HG03575 (cell line): Measurements from ENCODE around the gene FRMD5.
"Not testable (repeated sequence)": the region's sequence is repeated elsewhere in the genome, so short reads cannot be mapped to it uniquely, and the experiment has no call there.

Source experiments
- ATAC-seq: cut with Tn5 transposase; IDR thresholded peaks from one replicate; pipeline ENCODE4 v1.9.1; 2021; ENCODE audit not compliant: unreplicated experiment, insufficient number of reproducible peaks, low FRiP score; ENCODE audit errors: extremely low read depth

The FRMD5 gene

DNA sequence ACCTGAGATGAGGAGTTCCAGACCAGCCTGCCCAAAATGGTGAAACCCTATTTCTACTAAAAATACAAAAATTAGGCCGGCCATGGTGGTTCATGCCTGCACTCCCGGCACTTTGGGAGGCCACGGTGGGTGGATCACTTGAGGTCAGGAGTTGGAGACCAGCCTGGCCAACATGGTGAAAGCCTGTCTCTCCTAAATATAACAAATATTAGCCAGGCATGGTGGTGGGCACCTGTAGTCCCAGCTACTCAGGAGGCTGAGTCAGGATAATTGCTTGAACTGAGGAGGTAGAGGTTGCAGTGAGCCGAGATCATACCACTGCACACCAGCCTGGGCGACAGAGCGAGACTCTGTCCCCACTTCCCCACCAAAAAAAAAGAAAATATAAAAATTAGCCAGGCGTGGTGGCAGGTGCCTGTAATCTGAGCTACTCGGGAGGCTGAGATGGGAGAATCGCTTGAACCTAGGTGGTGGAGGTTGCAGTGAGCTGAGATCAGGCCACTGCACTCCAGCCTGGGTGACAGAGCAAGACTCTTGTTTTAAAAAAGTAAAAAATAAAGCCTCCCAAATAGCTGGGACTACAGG, 364.3 kb downstream of the FRMD5 start:
- ATAC-seq: not testable (repeated sequence)

- ATAC-seq: not testable (repeated sequence)
These were observed 365.0 kb downstream of the FRMD5 start for GRCh38 chr15:43829951-43830540.

DNA sequence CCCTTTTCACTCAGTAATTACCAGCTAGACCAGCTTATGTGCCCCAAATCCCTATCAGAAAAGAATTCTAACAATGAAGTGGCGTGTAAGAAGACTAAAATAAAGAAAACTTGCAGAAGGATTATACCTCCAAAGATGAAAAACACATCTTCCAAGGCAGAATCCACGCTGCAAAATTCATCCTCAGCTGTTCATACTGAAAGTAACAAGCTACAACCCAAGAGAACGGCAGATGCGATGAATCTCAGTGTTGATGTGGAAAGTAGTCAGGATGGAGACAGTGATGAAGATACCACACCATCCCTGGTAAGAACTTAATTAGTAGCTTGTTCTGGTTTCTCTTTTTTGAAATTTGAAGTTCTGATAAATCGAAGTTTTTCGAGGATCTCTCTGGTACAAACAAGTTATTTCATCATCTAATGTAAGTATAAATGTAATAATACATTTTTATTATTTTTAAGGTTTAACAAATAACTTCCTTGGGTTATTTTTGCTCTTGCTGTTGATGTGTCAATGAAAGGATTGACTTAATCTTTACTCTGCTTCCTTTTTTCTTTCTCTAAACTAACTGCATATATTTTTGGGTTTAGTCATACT, 366.9 kb downstream of the FRMD5 start:
- ATAC-seq: no peak

DNA sequence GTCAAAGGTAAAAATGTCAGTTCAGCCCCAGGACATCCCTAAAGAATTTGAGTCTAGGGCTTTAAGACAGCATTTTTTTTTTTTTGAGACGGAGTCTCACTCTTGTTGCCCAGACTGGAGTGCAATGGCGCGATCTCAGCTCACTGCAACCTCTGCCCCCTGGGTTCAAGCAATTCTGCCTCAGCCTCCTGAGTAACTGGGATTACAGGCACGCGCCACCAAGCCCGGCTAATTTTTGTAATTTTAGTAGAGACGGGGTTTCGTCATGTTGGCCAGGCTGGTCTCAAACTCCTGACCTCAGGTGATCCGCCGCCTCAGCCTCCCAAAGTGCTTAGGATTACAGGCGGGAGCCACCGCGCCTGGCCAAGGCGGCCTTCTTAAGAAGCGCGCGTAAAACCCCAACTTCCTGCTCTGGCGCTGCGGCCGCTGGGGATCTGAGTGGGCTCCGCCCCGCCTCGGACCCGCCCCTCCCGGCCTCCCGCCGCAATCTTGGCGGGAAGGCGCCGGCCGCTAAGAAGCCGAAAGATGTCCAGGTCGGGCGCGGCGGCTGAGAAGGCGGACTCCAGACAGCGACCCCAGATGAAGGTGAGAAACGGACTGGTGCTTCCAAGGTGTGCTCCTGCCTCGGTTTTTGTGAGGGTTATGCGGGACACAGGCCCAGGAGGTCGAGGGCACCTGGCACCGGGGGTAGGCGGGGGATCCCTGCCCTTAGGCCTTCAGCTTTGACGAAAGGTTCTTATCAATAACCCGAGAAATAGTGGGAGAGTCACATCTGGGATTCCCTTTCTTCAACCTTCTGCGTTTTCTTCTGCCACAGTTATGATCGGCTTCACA, 368.3 kb downstream of the FRMD5 start, which contains the start of gene WDR76:
TSS of gene WDR76 (plus strand) at position 495 of the 834 bp plus-strand sequence. CDS start at position 526, 31 bp downstream.
- no peak for ATAC-seq

DNA sequence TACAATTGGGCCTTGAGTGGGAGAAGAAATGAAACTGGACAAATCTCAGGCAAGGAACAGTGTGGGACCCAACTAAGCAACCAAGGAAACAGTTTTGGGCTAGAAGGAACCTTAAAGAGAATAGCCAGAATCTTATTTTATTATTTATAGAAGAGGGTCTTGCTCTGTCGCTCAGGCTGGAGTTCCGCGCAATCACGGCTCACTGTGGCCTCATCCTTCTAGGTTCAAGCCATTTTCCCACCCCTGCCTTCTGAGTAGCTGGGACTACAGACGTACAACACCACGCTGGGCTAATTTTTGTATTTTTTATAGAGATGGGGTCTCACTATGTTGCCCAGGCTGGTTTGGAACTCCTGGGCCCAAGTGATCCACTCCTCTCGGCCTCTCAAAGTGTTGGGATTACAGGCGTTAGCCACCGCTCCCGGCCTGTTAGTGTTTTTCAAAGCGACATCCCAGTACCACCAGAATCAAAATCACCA, 369.0 kb downstream of the FRMD5 start:
- ATAC-seq: no peak

- ATAC-seq: not testable (repeated sequence)
These were observed 369.8 kb downstream of the FRMD5 start for GRCh38 chr15:43825305-43825704.

DNA sequence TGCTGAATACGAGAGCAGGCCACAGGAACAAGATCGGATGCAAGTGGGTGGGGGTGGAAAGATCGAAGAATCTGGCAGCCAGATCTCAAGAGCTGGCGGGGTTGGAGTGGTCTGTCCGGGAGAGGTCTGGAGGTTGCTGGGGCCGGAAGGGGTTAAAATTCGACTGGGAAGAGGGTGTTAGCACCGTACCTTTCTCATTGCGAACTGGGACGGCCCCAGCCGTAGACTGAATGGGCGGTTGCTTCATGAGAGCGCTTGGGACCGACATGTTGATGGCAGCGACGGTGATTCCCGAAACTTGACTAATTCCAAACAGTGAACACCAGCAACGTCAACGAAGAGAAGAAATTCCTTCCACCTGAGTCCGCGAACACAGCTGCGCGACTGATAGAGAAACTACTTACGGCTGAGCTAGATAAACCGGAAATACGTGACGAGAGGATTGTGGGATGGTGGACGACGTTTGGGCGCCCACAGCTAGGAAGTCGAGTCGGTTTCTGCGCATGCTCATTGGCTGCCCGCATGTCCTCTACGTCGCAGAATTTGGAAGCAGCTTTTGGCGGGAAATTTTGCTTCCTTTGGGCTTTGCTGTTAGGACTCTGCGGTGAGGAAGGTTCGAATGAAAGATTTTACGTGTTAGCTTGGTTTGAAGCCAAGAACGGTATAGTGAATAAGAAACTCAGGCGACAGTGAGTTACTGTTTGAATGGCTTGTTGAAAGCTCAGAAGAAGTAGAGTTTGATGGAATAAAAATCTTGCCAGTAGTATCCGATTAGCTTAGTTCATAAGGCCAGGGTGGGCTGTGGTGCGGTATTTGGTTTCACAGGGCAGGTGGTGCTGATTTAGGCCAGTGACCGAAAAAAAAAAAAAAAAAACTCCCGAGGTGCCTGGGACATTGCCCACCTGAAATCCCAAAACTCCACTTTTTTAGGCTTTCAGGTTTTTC, 370.5 kb downstream of the FRMD5 start, which contains the start of gene MFAP1:
TSS of gene MFAP1 (minus strand) at position 389 of the 945 bp plus-strand sequence. CDS start at position 268, 121 bp downstream.
- peak; percentile 44 for ATAC-seq

DNA sequence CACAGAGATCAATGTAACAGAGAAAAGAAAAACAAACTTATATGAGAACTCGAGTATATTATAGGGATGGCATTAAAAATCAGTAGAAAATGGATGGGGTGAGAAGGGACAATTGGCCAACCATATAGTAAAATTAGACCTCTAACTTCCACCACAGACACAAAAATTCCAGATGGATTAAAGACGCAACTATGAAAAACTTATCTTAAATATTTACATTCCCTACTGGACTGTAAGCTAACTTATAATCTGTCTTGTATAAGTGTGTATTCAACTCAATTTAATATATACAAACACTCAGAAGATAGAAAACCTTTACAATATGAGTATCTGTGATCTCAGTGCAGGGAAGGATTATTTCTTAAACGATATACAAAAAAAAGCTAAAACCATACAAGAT, 373.6 kb downstream of the FRMD5 start:
- ATAC-seq: no peak
